ENCODE measurements around the gene EZR. TPM values are rescaled to one million over a fixed set of nuclear protein-coding genes. Genes with fewer than 3 reads are reported as not detected.

The EZR gene
- total RNA-seq, 2 donors from 2014 or later: 257 to 424 TPM

DNA sequence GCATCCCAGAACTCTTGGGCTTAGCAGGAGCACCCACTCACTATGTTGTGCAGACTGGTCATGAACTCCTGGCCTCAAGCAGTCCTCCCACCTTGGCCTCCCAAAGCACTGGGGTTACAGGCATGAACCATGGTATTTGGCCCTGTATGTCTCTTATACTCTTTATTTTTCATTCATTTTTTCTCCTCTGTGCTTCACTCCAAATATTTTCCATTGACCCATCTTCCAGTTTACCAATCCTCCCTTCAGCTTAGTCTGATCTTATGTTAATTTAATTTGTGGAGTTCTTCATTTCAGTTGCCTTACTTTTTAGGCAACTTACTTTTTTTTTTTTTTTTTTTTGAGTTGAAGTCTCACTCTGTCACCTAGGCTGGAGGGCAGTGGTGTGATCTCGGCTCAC is 79.5 kb downstream of the EZR start:
- Histone ChIP-seq H3K4me1 (no peaks in the 10 kb centered on the region), H3K4me3 (no peak overlapping the region), H3K9ac (ENCODE audit: low read depth in 2 of 2, low read length in 2 of 2) (no peak overlapping the region), H3K9me3 (no peaks in the 10 kb centered on the region), H3K27me3 (no peaks in the 10 kb centered on the region), H3K36me3 (no peaks in the 10 kb centered on the region), H3K27ac (no peak overlapping the region)
- intact Hi-C loops (cut with DNase I): no loop called here
- no peak for DNase-seq
- TF ChIP-seq, protein P1, sequence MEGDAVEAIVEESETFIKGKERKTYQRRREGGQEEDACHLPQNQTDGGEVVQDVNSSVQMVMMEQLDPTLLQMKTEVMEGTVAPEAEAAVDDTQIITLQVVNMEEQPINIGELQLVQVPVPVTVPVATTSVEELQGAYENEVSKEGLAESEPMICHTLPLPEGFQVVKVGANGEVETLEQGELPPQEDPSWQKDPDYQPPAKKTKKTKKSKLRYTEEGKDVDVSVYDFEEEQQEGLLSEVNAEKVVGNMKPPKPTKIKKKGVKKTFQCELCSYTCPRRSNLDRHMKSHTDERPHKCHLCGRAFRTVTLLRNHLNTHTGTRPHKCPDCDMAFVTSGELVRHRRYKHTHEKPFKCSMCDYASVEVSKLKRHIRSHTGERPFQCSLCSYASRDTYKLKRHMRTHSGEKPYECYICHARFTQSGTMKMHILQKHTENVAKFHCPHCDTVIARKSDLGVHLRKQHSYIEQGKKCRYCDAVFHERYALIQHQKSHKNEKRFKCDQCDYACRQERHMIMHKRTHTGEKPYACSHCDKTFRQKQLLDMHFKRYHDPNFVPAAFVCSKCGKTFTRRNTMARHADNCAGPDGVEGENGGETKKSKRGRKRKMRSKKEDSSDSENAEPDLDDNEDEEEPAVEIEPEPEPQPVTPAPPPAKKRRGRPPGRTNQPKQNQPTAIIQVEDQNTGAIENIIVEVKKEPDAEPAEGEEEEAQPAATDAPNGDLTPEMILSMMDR (IDR thresholded peaks at IDR 0.05): no peak

DNA sequence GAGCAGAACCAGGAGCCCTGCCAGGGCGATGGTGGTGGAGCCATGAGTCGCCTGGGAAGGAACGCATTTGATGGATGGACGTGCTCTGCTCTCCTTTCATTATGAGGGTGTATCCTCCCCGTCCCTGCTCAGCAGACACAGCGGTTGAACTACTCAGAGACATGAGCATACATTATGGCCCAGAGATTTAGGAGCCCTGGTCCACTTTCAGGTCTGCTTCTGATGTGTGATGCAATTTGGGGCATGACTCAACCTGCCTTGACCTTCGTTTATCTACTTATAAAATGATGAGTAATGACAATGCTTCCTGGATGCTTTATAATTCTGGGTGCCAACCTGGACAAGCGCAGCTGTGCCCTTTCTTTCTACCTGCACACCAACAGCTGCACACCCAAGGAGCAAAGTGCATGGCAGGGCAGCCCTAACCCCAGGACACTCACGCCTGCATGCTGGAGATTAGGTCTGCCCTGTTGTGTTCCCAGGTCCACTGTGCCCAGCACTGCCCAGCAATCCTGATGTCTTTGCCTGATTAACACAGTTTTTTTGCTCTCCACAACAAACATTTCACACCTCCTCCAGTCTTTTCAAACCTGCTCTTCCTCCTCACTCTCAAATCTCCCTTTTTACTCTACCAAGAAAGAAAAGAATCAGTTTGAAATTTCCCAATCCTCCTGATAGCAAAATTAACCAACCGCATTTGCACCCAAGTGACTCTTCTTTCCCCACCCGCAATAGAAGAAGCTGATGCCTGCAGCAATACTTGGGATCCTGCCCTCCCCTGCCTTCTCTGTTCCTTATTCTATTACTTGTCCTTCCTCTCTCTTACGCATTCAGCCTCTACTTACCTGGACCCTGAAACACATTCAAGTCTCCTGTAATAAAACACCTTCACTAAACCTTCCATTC is 81.2 kb downstream of the EZR start:
- DNase-seq: no peak

DNA sequence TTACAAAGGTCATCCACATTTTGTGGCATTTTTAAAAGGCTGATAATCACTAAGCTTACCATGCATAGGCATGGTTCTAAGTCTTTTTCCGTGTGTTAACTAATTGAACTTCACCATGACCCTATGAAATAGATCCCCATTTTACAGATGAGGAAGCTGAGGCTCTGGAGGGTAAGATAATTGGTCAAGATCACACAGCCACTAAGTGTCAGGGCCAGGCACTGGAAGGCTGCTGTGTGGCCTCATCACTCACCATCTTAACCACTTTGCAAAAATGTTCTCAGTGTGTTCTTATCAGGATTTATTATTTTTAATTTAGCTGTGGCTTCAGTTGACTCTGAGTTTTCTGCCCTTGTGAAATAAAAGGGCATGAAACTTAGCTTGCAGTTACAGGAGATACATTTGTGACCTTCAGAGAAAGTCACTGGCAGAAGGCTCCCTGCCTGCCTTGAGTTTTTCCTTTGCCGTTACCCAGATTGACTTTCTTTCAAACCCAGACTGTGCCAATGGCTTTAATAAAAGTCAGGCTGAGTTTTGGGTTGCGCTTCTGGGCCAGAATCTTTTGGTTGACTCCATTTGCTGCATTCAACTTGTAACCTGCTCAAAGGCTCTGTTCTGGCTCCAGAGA is 82.0 kb downstream of the EZR start:
- intact Hi-C loops (cut with DNase I): no loop called here
- H3K9me3 ChIP-seq: no peaks in the 10 kb centered on the region
- H3K9ac ChIP-seq (ENCODE audit: low read depth in 2 of 2, low read length in 2 of 2): no peak overlapping the region
- H3K4me3 ChIP-seq: no peak overlapping the region
- no peak overlapping the region for H3K27ac ChIP-seq
- no peaks in the 10 kb centered on the region for H3K4me1 ChIP-seq
- TF ChIP-seq, protein P1 (IDR thresholded peaks at IDR 0.05): no peak
- no peaks in the 10 kb centered on the region for H3K36me3 ChIP-seq
- DNase-seq: no peak
- H3K27me3 ChIP-seq: no peaks in the 10 kb centered on the region

More for the DNA sequence above, 81.2 kb downstream of the EZR start:
- Histone ChIP-seq H3K4me1 (no peaks in the 10 kb centered on the region), H3K4me3 (no peak overlapping the region), H3K9ac (ENCODE audit: low read depth in 2 of 2, low read length in 2 of 2) (no peak overlapping the region), H3K27me3 (no peaks in the 10 kb centered on the region), H3K9me3 (no peaks in the 10 kb centered on the region), H3K36me3 (no peaks in the 10 kb centered on the region), H3K27ac (no peak overlapping the region)
- intact Hi-C loops (cut with DNase I): no loop called here
- TF ChIP-seq, protein P1 (IDR thresholded peaks at IDR 0.05): no peak

DNA sequence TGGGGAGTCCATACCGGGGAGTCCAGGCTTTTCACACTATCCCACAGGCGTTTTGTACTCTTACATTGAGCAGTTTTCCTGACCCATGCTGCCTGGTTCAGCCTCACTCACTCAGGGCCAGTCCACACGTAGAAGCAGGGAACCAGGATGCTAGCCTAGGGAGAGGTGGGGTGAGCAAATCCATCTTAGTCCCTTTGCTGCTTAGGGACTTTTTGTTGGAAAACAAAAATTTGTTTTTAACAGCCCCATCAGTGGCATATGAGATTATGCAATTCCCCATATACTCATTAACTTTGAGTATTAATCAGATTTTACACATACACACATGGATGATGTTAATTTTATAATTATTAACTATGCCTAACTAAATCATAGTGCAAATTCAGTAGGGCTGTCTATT is 84.2 kb downstream of the EZR start:
- H3K4me3 ChIP-seq: no peak overlapping the region
- no peak for DNase-seq
- no peaks in the 10 kb centered on the region for H3K27me3 ChIP-seq
- no peaks in the 10 kb centered on the region for H3K9me3 ChIP-seq
- H3K27ac ChIP-seq: no peak overlapping the region
- no peak overlapping the region for H3K9ac ChIP-seq (ENCODE audit: low read depth in 2 of 2, low read length in 2 of 2)
- H3K36me3 ChIP-seq: no peaks in the 10 kb centered on the region
- TF ChIP-seq, protein P1 (IDR thresholded peaks at IDR 0.05): no peak
- H3K4me1 ChIP-seq: no peaks in the 10 kb centered on the region
- intact Hi-C loops (cut with DNase I): no loop called here

DNA sequence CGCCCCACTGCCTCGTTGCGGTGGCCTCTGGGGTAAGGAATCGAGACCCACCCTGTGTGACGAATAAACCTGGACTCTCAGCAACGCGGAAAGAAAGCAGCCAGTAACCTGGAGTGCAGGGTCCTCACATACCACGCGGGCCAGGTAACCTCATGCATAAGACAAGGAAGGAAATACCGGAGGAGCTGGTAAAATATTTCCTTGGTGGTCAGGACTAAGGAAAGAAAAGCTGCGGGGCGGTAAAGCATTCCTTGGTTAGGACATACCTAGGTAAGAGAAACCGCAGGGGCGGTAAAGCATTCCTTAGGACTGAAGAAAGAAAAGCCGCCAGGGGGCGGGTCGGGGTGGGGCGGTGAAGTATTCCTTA is 88.6 kb downstream of the EZR start:
- Histone ChIP-seq H3K9ac (ENCODE audit: low read depth in 2 of 2, low read length in 2 of 2) (no peak overlapping the region), H3K27ac (no peak overlapping the region), H3K9me3 (no peaks in the 10 kb centered on the region), H3K4me3 (no peak overlapping the region), H3K36me3 (no peaks in the 10 kb centered on the region), H3K4me1 (no peaks in the 10 kb centered on the region), H3K27me3 (no peaks in the 10 kb centered on the region)
- TF ChIP-seq, protein P1 (IDR thresholded peaks at IDR 0.05): no peak
- DNase-seq: no peak
- intact Hi-C loops (cut with DNase I): no loop called here

Measured in colonic mucosa (tissue), 4 donors.